HepG2 (cell line): Measurements from ENCODE around the gene CTU2. TPM values are rescaled to one million over a fixed set of nuclear protein-coding genes. Genes with fewer than 3 reads are reported as not detected.

ENCODE experiments used
- ATF7-NPFF ChIP-seq: sonication (generic); formaldehyde crosslinking; IDR thresholded peaks from 2 replicates; pipeline ENCODE4 v1.8.1; 2023; ENCODE audit warnings: mild to moderate bottlenecking, low read depth, missing genetic modification reagents, moderate library complexity
- CCAR2 ChIP-seq: fragments of 200-400 bp; formaldehyde crosslinking; optimal IDR thresholded peaks from 2 replicates; pipeline ENCODE3; 2018; ENCODE audit warnings: low read depth, mild to moderate bottlenecking, low read length, moderate library complexity
- EHMT2 ChIP-seq: fragments of 200-600 bp; sonication (generic); IDR thresholded peaks from 2 replicates; pipeline ENCODE4 v1.7.0; 2017; ENCODE audit warnings: antibody characterized with exemption, low read depth, low read length, borderline replicate concordance
- GZF1 ChIP-seq: sonication (generic); formaldehyde crosslinking; IDR thresholded peaks from 2 replicates; pipeline ENCODE4 v1.5.1; 2020; ENCODE audit warnings: mild to moderate bottlenecking, missing genetic modification reagents
- HDAC1 ChIP-seq: sonication (generic); formaldehyde crosslinking; IDR thresholded peaks from 2 replicates; pipeline ENCODE4 v1.5.1; 2020; ENCODE audit warnings: mild to moderate bottlenecking, missing genetic modification reagents
- HMG20B ChIP-seq: conservative IDR thresholded peaks from 2 replicates; pipeline ENCODE4 v1.6.1; 2016; ENCODE audit warnings: missing genetic modification reagents, missing compliant biosample characterization
- ISL2 ChIP-seq: sonication (generic); formaldehyde crosslinking; IDR thresholded peaks from 2 replicates; pipeline ENCODE4 v1.5.0; 2020; ENCODE audit warnings: missing genetic modification reagents
- KDM6A ChIP-seq: IDR thresholded peaks from 2 replicates; pipeline ENCODE4 v1.6.1; 2016; ENCODE audit warnings: low read depth
- KLF13 ChIP-seq: sonication (generic); formaldehyde crosslinking; IDR thresholded peaks from 2 replicates; pipeline ENCODE4 v1.4.0; 2020; ENCODE audit warnings: mild to moderate bottlenecking, missing genetic modification reagents
- NFYB ChIP-seq: sonication (generic); formaldehyde crosslinking; IDR thresholded peaks from 2 replicates; pipeline ENCODE4 v1.4.0; 2020; ENCODE audit warnings: missing genetic modification reagents
- PAX8 ChIP-seq: sonication (generic); formaldehyde crosslinking; IDR thresholded peaks from 2 replicates; pipeline ENCODE4 v1.8.0; 2022; ENCODE audit warnings: mild to moderate bottlenecking, missing genetic modification reagents, borderline replicate concordance
- RFX1 ChIP-seq: fragments of 450-650 bp; IDR thresholded peaks from 2 replicates; pipeline ENCODE4 v1.6.1; 2017
- RXRB ChIP-seq: IDR thresholded peaks from 2 replicates; pipeline ENCODE4 v1.6.1; 2016; ENCODE audit warnings: borderline replicate concordance, missing genetic modification reagents, missing compliant biosample characterization
- SALL1 ChIP-seq: sonication (generic); formaldehyde crosslinking; IDR thresholded peaks from 2 replicates; pipeline ENCODE4 v1.8.0; 2022; ENCODE audit warnings: mild to moderate bottlenecking, missing genetic modification reagents
- TBX2 ChIP-seq: sonication (generic); formaldehyde crosslinking; IDR thresholded peaks from 2 replicates; pipeline ENCODE4 v1.5.0; 2020; ENCODE audit warnings: missing genetic modification reagents, mild to moderate bottlenecking, borderline replicate concordance
- ZFY ChIP-seq: sonication (generic); formaldehyde crosslinking; IDR thresholded peaks from 2 replicates; pipeline ENCODE4 v1.4.0; 2020; ENCODE audit warnings: missing genetic modification reagents
- ZNF207 ChIP-seq: fragments of 450-650 bp; IDR thresholded peaks from 2 replicates; pipeline ENCODE4 v1.6.1; 2016; ENCODE audit warnings: antibody characterized with exemption, borderline replicate concordance
- ZNF724P ChIP-seq: sonication (generic); formaldehyde crosslinking; IDR thresholded peaks from 2 replicates; pipeline ENCODE4 v1.8.0; 2022; ENCODE audit warnings: missing genetic modification reagents, borderline replicate concordance
- ZNF891 ChIP-seq: sonication (generic); formaldehyde crosslinking; IDR thresholded peaks from 2 replicates; pipeline ENCODE4 v1.5.0; 2020; ENCODE audit warnings: mild to moderate bottlenecking, missing genetic modification reagents
- ZSCAN31 ChIP-seq: sonication (generic); formaldehyde crosslinking; IDR thresholded peaks from 2 replicates; pipeline ENCODE4 v1.5.0; 2020; ENCODE audit warnings: low read depth, mild to moderate bottlenecking, missing genetic modification reagents
- polyA plus RNA-seq, 8 experiments: library from polyadenylated mRNA; depleted of rRNA in 3 of 8; stranded (reverse) in 7 of 8; unstranded in 1 of 8; fragments of >200 nt; fragmentation: Illumina TruSeq in 4 of 8; extraction: Trizol in 4 of 8; gene quantifications; 2 replicates each; pipeline versions ENCODE4 v1.2.1 to v1.2.3, GENCODE V29; 2011 to 2016; ENCODE audit warnings: low read depth in 4 of 8, missing spikeins in 1 of 8, mixed read lengths in 1 of 8; ENCODE audit not compliant: insufficient read depth in 1 of 8
- total RNA-seq, 5 experiments: library from RNA; depleted of rRNA; stranded (reverse); fragments of >200 nt; fragmentation: Illumina TruSeq; extraction: Trizol; gene quantifications; 2 replicates each; pipeline ENCODE4 v1.2.3, GENCODE V29; 2016; ENCODE audit warnings: low read depth in 1 of 5
- TF ChIP-seq, protein P1 (sequence below): conservative IDR thresholded peaks from 2 replicates; pipeline ENCODE4 v1.6.1; 2018; ENCODE audit warnings: missing genetic modification reagents
- TF ChIP-seq, protein P2 (sequence below): sonication (generic); formaldehyde crosslinking; IDR thresholded peaks from 2 replicates; pipeline ENCODE4 v1.4.0; 2020; ENCODE audit warnings: missing genetic modification reagents
- TF ChIP-seq, protein P3 (sequence below): sonication (generic); formaldehyde crosslinking; IDR thresholded peaks from 2 replicates; pipeline ENCODE4 v1.5.0; 2020; ENCODE audit warnings: missing genetic modification reagents
- TF ChIP-seq, protein P4 (sequence below): sonication (generic); formaldehyde crosslinking; IDR thresholded peaks from 2 replicates; pipeline ENCODE4 v1.4.0; 2020; ENCODE audit warnings: missing genetic modification reagents

Gene CTU2
- total and polyA plus RNA-seq, 2 of the 13 experiments (the other 11 are each of a cell fraction or from before 2014, with no cell fraction given), result 13.3 to 21.9 TPM

DNA sequence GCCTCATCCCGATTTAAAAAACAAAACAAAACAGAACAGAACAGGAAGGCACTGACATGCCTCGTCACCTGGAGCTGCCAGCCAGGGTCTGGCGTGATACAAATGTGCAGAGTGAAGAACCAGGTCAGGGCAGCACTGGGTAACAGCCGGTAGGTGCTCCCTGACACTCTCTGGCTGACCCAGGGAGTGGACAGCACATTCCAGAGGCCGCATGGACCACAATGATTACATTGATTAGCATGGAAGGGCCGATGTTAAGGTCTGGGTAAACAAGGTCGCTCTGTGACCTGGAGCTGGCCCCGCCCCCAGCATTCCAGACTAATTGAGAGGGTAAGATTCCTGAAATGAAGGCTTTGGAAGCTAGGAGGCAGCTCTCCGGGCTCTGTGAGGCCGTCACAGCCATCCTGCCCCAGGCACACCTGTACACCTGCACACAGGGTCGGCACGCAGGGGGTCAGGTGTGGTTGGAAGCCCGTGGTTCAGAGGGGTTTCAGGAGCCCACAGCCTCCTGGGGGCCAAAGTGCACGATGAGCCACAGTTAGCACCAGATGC, 57.3 kb downstream of the CTU2 start (continued):
- TF ChIP-seq GZF1 (CRISPR knock-in tag) (peak; percentile 90), KDM6A (CRISPR knock-in tag) (peak; percentile 55; the same call in 1 of the 2 replicates), ISL2 (CRISPR knock-in tag) (peak; percentile 49), ATF7-NPFF (no peak; the same call in 1 of the 2 replicates), ZFY (CRISPR knock-in tag) (peak; percentile 56), ZNF207 (no peak), HMG20B (peak; percentile 94), ZNF891 (CRISPR knock-in tag) (no peak), NFYB (no peak), KLF13 (CRISPR knock-in tag) (no peak), EHMT2 (no peak), SALL1 (peak; percentile 92), ZSCAN31 (no peak; the same call in 1 of the 2 replicates), HDAC1 (CRISPR knock-in tag) (peak; percentile 91), PAX8 (no peak), RFX1 (no peak), TBX2 (CRISPR knock-in tag) (peak; percentile 99), CCAR2 (peak; percentile 53), ZNF724P (CRISPR knock-in tag) (0 out of 2 replicates have a peak, but pooled peaks have one; percentile 51), RXRB (CRISPR knock-in tag) (peak; percentile 95)
- TF ChIP-seq, protein P1, sequence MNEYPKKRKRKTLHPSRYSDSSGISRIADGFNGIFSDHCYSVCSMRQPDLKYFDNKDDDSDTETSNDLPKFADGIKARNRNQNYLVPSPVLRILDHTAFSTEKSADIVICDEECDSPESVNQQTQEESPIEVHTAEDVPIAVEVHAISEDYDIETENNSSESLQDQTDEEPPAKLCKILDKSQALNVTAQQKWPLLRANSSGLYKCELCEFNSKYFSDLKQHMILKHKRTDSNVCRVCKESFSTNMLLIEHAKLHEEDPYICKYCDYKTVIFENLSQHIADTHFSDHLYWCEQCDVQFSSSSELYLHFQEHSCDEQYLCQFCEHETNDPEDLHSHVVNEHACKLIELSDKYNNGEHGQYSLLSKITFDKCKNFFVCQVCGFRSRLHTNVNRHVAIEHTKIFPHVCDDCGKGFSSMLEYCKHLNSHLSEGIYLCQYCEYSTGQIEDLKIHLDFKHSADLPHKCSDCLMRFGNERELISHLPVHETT (CRISPR knock-in tag), result 0 out of 2 replicates have a peak, but pooled peaks have one; percentile 58
- TF ChIP-seq, protein P2, sequence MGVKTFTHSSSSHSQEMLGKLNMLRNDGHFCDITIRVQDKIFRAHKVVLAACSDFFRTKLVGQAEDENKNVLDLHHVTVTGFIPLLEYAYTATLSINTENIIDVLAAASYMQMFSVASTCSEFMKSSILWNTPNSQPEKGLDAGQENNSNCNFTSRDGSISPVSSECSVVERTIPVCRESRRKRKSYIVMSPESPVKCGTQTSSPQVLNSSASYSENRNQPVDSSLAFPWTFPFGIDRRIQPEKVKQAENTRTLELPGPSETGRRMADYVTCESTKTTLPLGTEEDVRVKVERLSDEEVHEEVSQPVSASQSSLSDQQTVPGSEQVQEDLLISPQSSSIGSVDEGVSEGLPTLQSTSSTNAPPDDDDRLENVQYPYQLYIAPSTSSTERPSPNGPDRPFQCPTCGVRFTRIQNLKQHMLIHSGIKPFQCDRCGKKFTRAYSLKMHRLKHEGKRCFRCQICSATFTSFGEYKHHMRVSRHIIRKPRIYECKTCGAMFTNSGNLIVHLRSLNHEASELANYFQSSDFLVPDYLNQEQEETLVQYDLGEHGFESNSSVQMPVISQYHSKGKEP (CRISPR knock-in tag), result no peak
- TF ChIP-seq, protein P3, sequence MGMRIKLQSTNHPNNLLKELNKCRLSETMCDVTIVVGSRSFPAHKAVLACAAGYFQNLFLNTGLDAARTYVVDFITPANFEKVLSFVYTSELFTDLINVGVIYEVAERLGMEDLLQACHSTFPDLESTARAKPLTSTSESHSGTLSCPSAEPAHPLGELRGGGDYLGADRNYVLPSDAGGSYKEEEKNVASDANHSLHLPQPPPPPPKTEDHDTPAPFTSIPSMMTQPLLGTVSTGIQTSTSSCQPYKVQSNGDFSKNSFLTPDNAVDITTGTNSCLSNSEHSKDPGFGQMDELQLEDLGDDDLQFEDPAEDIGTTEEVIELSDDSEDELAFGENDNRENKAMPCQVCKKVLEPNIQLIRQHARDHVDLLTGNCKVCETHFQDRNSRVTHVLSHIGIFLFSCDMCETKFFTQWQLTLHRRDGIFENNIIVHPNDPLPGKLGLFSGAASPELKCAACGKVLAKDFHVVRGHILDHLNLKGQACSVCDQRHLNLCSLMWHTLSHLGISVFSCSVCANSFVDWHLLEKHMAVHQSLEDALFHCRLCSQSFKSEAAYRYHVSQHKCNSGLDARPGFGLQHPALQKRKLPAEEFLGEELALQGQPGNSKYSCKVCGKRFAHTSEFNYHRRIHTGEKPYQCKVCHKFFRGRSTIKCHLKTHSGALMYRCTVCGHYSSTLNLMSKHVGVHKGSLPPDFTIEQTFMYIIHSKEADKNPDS (CRISPR knock-in tag), result no peak
- TF ChIP-seq, protein P4, sequence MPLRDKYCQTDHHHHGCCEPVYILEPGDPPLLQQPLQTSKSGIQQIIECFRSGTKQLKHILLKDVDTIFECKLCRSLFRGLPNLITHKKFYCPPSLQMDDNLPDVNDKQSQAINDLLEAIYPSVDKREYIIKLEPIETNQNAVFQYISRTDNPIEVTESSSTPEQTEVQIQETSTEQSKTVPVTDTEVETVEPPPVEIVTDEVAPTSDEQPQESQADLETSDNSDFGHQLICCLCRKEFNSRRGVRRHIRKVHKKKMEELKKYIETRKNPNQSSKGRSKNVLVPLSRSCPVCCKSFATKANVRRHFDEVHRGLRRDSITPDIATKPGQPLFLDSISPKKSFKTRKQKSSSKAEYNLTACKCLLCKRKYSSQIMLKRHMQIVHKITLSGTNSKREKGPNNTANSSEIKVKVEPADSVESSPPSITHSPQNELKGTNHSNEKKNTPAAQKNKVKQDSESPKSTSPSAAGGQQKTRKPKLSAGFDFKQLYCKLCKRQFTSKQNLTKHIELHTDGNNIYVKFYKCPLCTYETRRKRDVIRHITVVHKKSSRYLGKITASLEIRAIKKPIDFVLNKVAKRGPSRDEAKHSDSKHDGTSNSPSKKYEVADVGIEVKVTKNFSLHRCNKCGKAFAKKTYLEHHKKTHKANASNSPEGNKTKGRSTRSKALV (CRISPR knock-in tag), result peak; percentile 76; the same call in 1 of the 2 replicates
